HL-60 (cell line): ENCODE measurements around the gene GMDS.

Source experiments
- DNase-seq, 2 experiments: peaks; one replicate each; pipeline ENCODE4 v3.0.0-alpha.2; 2010 to 2020; ENCODE audit warnings: low read depth in 1 of 2, low spot score in 1 of 2
- H3K27ac ChIP-seq: fragments of 250-450 bp; sonication (Bioruptor Pico); replicated peaks from 2 replicates; pipeline ENCODE4 v1.5.1; 2020; ENCODE audit warnings: mild to moderate bottlenecking, moderate library complexity
- H3K27me3 ChIP-seq: fragments of 250-450 bp; sonication (Bioruptor Pico); 2 replicates; pipeline ENCODE4 v1.5.1; 2021; ENCODE audit warnings: mild to moderate bottlenecking, moderate library complexity; ENCODE audit not compliant: insufficient read depth, poor library complexity, severe bottlenecking
- H3K4me3 ChIP-seq: replicated peaks from 2 replicates; pipeline ENCODE4 v1.5.1; 2011; ENCODE audit warnings: mild to moderate bottlenecking, control low read depth, low read length; ENCODE audit not compliant: insufficient read depth
- GABPA ChIP-seq: IDR thresholded peaks from 2 replicates; pipeline ENCODE4 v1.6.1; 2012; ENCODE audit warnings: low read depth
- POLR2AphosphoS5 ChIP-seq: IDR thresholded peaks from 2 replicates; pipeline ENCODE4 v1.6.1; 2012; ENCODE audit warnings: low read depth
- SPI1 ChIP-seq: IDR thresholded peaks from 2 replicates; pipeline ENCODE4 v1.6.1; 2012; ENCODE audit warnings: low read depth, mild to moderate bottlenecking, borderline replicate concordance
- TF ChIP-seq, protein P1 (sequence below): IDR thresholded peaks from 2 replicates; pipeline ENCODE4 v1.6.1; 2012; ENCODE audit warnings: low read depth; ENCODE audit not compliant: insufficient replicate concordance
- TF ChIP-seq, protein P2 (sequence below): IDR thresholded peaks from one replicate; pipeline ENCODE4 v1.5.1; 2011; ENCODE audit warnings: low read length, control low read depth, inconsistent platforms; ENCODE audit not compliant: insufficient read depth

The GMDS gene

DNA sequence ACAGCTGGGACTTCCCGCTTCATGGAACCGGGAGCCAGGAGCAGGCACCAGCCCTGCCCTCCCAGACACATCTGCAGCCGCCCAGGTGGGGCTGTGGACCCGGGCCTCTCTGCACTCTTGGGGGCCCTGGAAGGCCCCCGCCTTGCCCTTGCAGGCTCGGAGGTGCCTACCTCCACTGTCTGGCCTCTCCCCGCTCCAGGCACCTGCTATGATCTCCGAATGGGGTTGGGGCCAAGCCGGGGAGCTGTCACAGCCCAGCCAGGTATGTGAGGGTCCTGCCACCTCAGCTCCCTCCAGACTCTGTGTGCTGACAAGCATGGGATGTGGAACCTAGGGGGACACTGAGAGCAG lies 54.0 kb downstream of the GMDS start:
- Histone ChIP-seq H3K4me3 (no peak overlapping the region), H3K27me3 (no peaks in the 10 kb centered on the region), H3K27ac (no peak overlapping the region)
- no peak for TF ChIP-seq SPI1
- no peak for TF ChIP-seq GABPA
- TF ChIP-seq, protein P1, sequence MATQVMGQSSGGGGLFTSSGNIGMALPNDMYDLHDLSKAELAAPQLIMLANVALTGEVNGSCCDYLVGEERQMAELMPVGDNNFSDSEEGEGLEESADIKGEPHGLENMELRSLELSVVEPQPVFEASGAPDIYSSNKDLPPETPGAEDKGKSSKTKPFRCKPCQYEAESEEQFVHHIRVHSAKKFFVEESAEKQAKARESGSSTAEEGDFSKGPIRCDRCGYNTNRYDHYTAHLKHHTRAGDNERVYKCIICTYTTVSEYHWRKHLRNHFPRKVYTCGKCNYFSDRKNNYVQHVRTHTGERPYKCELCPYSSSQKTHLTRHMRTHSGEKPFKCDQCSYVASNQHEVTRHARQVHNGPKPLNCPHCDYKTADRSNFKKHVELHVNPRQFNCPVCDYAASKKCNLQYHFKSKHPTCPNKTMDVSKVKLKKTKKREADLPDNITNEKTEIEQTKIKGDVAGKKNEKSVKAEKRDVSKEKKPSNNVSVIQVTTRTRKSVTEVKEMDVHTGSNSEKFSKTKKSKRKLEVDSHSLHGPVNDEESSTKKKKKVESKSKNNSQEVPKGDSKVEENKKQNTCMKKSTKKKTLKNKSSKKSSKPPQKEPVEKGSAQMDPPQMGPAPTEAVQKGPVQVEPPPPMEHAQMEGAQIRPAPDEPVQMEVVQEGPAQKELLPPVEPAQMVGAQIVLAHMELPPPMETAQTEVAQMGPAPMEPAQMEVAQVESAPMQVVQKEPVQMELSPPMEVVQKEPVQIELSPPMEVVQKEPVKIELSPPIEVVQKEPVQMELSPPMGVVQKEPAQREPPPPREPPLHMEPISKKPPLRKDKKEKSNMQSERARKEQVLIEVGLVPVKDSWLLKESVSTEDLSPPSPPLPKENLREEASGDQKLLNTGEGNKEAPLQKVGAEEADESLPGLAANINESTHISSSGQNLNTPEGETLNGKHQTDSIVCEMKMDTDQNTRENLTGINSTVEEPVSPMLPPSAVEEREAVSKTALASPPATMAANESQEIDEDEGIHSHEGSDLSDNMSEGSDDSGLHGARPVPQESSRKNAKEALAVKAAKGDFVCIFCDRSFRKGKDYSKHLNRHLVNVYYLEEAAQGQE, result no peak
- TF ChIP-seq, protein P2, sequence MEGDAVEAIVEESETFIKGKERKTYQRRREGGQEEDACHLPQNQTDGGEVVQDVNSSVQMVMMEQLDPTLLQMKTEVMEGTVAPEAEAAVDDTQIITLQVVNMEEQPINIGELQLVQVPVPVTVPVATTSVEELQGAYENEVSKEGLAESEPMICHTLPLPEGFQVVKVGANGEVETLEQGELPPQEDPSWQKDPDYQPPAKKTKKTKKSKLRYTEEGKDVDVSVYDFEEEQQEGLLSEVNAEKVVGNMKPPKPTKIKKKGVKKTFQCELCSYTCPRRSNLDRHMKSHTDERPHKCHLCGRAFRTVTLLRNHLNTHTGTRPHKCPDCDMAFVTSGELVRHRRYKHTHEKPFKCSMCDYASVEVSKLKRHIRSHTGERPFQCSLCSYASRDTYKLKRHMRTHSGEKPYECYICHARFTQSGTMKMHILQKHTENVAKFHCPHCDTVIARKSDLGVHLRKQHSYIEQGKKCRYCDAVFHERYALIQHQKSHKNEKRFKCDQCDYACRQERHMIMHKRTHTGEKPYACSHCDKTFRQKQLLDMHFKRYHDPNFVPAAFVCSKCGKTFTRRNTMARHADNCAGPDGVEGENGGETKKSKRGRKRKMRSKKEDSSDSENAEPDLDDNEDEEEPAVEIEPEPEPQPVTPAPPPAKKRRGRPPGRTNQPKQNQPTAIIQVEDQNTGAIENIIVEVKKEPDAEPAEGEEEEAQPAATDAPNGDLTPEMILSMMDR, result no peak
- TF ChIP-seq POLR2AphosphoS5, result no peak
- no peak for DNase-seq

DNA sequence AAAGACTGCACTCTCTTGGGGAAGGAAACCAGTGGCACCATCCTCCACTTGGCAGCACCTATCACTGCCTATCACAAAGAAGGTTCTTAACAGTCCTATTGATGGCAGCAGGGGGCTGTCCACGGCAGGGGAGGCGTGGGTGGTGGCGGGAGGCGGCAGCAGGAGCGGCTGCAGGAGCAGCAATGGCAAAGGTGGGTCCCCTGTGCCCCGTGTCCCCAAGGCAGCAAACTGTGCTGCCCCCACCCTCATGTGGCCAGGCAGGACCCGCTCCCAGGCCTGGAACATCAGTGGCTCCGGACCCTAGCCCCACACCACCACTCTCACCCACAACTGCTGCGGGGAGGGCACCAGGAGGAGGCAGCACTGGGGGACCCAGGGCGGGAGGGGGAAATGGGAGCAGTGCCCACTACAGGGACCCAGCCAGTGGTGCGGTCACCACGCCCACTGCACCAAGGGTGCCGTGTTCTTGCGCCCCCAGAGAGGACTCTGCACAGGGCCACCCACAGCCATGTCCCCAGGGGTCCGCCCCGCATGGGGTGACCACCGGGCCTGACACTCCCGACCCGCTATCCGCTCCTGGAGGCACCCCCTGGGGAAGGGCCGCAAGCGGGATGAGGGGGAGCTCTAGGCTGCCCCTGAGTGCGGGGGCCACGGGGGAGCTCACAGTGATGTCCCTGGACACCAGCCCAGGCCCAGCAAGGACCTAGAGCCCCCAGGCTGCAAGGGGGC lies 54.6 kb downstream of the GMDS start:
- no peaks in the 10 kb centered on the region for H3K27me3 ChIP-seq
- TF ChIP-seq POLR2AphosphoS5 (no peak), SPI1 (no peak), GABPA (no peak)
- TF ChIP-seq, protein P2, result no peak
- TF ChIP-seq, protein P1, result no peak
- DNase-seq, result no peak
- H3K4me3 ChIP-seq, result no peak overlapping the region
- no peak overlapping the region for H3K27ac ChIP-seq

DNA sequence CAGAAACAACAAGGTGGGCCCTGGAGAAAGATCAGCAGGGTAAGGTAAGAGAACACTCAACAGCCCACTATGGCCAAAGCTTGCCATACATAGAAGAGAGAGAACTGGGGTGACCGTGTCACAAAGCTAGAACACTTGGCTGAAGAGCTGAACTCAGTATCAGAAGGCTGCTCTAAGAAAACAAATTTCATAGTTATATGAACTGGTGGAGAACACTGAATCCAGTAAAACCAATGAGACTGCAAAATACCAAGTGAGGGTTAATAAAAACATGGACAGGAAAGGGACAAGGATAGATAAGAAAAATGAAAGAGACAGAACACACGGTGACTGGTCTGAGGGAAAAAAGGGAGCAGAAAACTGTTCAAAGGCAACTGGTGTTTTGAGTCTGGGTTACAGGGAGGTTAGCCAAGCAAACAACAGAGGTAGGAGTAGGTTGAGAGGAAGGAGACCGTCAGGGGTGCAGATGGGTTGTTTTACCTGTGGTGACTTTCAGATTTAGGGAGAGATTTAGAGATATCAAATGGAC lies 56.5 kb downstream of the GMDS start:
- TF ChIP-seq, protein P2, result no peak
- TF ChIP-seq GABPA (no peak), POLR2AphosphoS5 (no peak), SPI1 (no peak)
- TF ChIP-seq, protein P1, result no peak

More for the DNA sequence above, 56.5 kb downstream of the GMDS start:
- no peak for DNase-seq
- H3K27ac ChIP-seq, result no peak overlapping the region
- no peaks in the 10 kb centered on the region for H3K27me3 ChIP-seq
- no peak overlapping the region for H3K4me3 ChIP-seq
